Endodermal cell (in vitro differentiated cells): ENCODE results near the gene SERPINE1. TPM values are rescaled to one million over a fixed set of nuclear protein-coding genes. Genes with fewer than 3 reads are reported as not detected.

Source experiments
- DNase-seq: peaks from one replicate; pipeline ENCODE4 v3.0.0-alpha.2; 2017
- H3K27ac ChIP-seq: 2 replicates; pipeline ENCODE4 v1.5.1; 2013; ENCODE audit warnings: mild to moderate bottlenecking, low read depth, low read length, moderate library complexity
- H3K27me3 ChIP-seq: 2 replicates; pipeline ENCODE4 v1.6.1; 2013; ENCODE audit warnings: mild to moderate bottlenecking, low read length, moderate library complexity; ENCODE audit not compliant: insufficient read depth, control insufficient read depth, poor library complexity, severe bottlenecking
- H3K36me3 ChIP-seq: 2 replicates; pipeline ENCODE4 v1.7.0; 2013; ENCODE audit warnings: mild to moderate bottlenecking, low read length, moderate library complexity; ENCODE audit not compliant: control insufficient read depth, insufficient read depth
- H3K4me1 ChIP-seq: one replicate; pipeline ENCODE4 v1.7.0; 2013; ENCODE audit warnings: low read length; ENCODE audit not compliant: control insufficient read depth, insufficient read depth
- H3K4me3 ChIP-seq: 2 replicates; pipeline ENCODE4 v1.5.1; 2013; ENCODE audit warnings: mild to moderate bottlenecking, low read length, moderate library complexity
- H3K9ac ChIP-seq: 2 replicates; pipeline ENCODE4 v1.6.1; 2013; ENCODE audit warnings: mild to moderate bottlenecking, low read length, moderate library complexity; ENCODE audit not compliant: poor library complexity, severe bottlenecking; ENCODE audit errors: extremely low read depth
- H3K9me3 ChIP-seq: 2 replicates; pipeline ENCODE4 v1.6.1; 2013; ENCODE audit warnings: mild to moderate bottlenecking, low read length, moderate library complexity; ENCODE audit not compliant: control insufficient read depth
- H3K27ac Mint-ChIP-seq: 2 replicates; pipeline ENCODE4 v1.8.0; 2020; ENCODE audit warnings: mixed read lengths
- H3K27me3 Mint-ChIP-seq: 2 replicates; pipeline ENCODE4 v1.8.0; 2021; ENCODE audit warnings: mild to moderate bottlenecking, mixed read lengths; ENCODE audit not compliant: insufficient read depth
- H3K36me3 Mint-ChIP-seq: 2 replicates; pipeline ENCODE4 v1.8.0; 2020; ENCODE audit warnings: low read depth, mixed read lengths
- H3K4me1 Mint-ChIP-seq: 2 replicates; pipeline ENCODE4 v1.8.0; 2020; ENCODE audit warnings: mixed read lengths
- H3K4me3 Mint-ChIP-seq: 2 replicates; pipeline ENCODE4 v1.8.0; 2020; ENCODE audit warnings: mild to moderate bottlenecking, moderate library complexity, mixed read lengths
- H3K9me3 Mint-ChIP-seq: 2 replicates; pipeline ENCODE4 v1.8.0; 2020; ENCODE audit warnings: mild to moderate bottlenecking, mixed read lengths
- CTCF ChIP-seq: fragments of 200-600 bp; sonication (generic); conservative IDR thresholded peaks from 2 replicates; pipeline ENCODE4 v1.5.0; 2021; ENCODE audit warnings: antibody characterized with exemption, mild to moderate bottlenecking
- WGBS, 2 experiments: methylation state at CpG; one replicate each; pipeline versions ENCODE4 v1.1.5 to v1.1.7; 2013; ENCODE audit warnings: missing lambda C conversion rate in 2 of 2, mixed read lengths in 1 of 2; ENCODE audit not compliant: insufficient coverage in 1 of 2, insufficient read length in 1 of 2; 5-methylcytosine and 5-hydroxymethylcytosine counted together
- total RNA-seq, 2 donors: library from RNA; stranded (reverse); fragmentation: NEBNext Ultra II Directional in 1 of 2; extraction: Animal tissue kit (Norgen Biotek cat#: 25700) in 1 of 2; gene quantifications; 2 replicates in 1 of 2; 3 replicates in 1 of 2; pipeline ENCODE4 v1.2.1, GENCODE V29; 2021

Gene SERPINE1
- total RNA-seq, 2 donors from 2014 or later = 0.89 to 4.9 TPM

GRCh38 chr7:101121991-101122932 lies 4.6 kb upstream of the SERPINE1 start:
- Histone ChIP-seq H3K27ac (peak overlapping the region; percentile 32), H3K27me3 (no peaks in the 10 kb centered on the region), H3K9ac (no peak overlapping the region), H3K4me3 (no peak overlapping the region), H3K36me3 (no peaks in the 10 kb centered on the region), H3K9me3 (no peaks in the 10 kb centered on the region), H3K4me1 (peaks cover 3% of the 10 kb centered on the region)
- DNase-seq = peak; percentile 88
- no peaks in the 10 kb centered on the region for H3K36me3 Mint-ChIP-seq
- peaks cover 4% of the 10 kb centered on the region for H3K27me3 Mint-ChIP-seq
- H3K27ac Mint-ChIP-seq = peak overlapping the region; percentile 92
- WGBS, 2 experiments = 59 to 63% methylated on average over 14 to 17 of the region's 17 CpGs
- H3K4me1 Mint-ChIP-seq = peaks cover 29% of the 10 kb centered on the region
- no peak for TF ChIP-seq CTCF
- H3K4me3 Mint-ChIP-seq = peak overlapping the region; percentile 27
- peaks cover 10% of the 10 kb centered on the region for H3K9me3 Mint-ChIP-seq

GRCh38 chr7:101122933-101123702 lies 3.8 kb upstream of the SERPINE1 start:
- Histone ChIP-seq H3K27ac (no peak overlapping the region), H3K36me3 (no peaks in the 10 kb centered on the region), H3K9me3 (no peaks in the 10 kb centered on the region), H3K27me3 (no peaks in the 10 kb centered on the region), H3K9ac (no peak overlapping the region), H3K4me3 (no peak overlapping the region), H3K4me1 (peaks cover 3% of the 10 kb centered on the region)
- DNase-seq = no peak
- Mint-ChIP-seq H3K9me3 (peaks cover 10% of the 10 kb centered on the region), H3K36me3 (no peaks in the 10 kb centered on the region), H3K4me3 (no peak overlapping the region), H3K4me1 (peaks cover 36% of the 10 kb centered on the region), H3K27me3 (peaks cover 6% of the 10 kb centered on the region), H3K27ac (no peak overlapping the region)
- TF ChIP-seq CTCF = no peak
- WGBS, 2 experiments = 90 to 95% methylated on average over 9 to 11 of the region's 11 CpGs

GRCh38 chr7:101123703-101124068 lies 3.2 kb upstream of the SERPINE1 start:
- Histone ChIP-seq H3K27ac (no peak overlapping the region), H3K4me1 (peaks cover 3% of the 10 kb centered on the region), H3K36me3 (no peaks in the 10 kb centered on the region), H3K9me3 (no peaks in the 10 kb centered on the region), H3K9ac (no peak overlapping the region), H3K27me3 (no peaks in the 10 kb centered on the region), H3K4me3 (no peak overlapping the region)
- peaks cover 37% of the 10 kb centered on the region for H3K4me1 Mint-ChIP-seq
- WGBS, 2 experiments = 93 to 100% methylated on average over 1 to 3 of the region's 3 CpGs
- DNase-seq = no peak
- no peak overlapping the region for H3K4me3 Mint-ChIP-seq
- H3K9me3 Mint-ChIP-seq = peaks cover 10% of the 10 kb centered on the region
- H3K36me3 Mint-ChIP-seq = no peaks in the 10 kb centered on the region
- no peak for TF ChIP-seq CTCF
- no peak overlapping the region for H3K27ac Mint-ChIP-seq
- peaks cover 8% of the 10 kb centered on the region for H3K27me3 Mint-ChIP-seq
